ENCODE measurements around the gene BMPR1A.
A peak's percentile ranks its signal among the peaks of the same experiment; 100 is the strongest.

Gene BMPR1A

DNA sequence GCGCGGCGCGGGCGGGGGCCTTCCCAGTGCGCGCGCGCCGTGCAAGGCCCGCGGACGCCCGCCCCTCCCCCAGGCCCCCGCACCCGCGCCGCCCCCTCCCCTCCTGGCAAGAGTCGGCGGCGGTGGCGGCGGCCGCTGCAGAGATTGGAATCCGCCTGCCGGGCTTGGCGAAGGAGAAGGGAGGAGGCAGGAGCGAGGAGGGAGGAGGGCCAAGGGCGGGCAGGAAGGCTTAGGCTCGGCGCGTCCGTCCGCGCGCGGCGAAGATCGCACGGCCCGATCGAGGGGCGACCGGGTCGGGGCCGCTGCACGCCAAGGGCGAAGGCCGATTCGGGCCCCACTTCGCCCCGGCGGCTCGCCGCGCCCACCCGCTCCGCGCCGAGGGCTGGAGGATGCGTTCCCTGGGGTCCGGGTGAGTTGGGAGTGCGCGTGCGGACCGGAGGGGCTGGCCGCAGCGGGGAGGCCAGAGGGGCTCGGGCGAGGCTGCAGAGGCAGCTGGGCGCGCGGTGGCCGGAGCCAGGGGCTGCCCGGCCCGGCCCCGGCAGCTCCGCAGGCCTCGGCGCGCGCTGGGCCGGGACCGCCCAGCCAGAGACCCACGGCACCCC, at the start of gene BMPR1A:
Gene BMPR1A, plus strand, starts transcription at position 109 of the 602 bp plus-strand sequence. CDS start 119,400 bp downstream, outside the sequence.
- no peak for DNase-seq

- no peak for DNase-seq
Measured at GRCh38 chr10:86706977-86707376, 49.4 kb upstream of the BMPR1A start.

DNA sequence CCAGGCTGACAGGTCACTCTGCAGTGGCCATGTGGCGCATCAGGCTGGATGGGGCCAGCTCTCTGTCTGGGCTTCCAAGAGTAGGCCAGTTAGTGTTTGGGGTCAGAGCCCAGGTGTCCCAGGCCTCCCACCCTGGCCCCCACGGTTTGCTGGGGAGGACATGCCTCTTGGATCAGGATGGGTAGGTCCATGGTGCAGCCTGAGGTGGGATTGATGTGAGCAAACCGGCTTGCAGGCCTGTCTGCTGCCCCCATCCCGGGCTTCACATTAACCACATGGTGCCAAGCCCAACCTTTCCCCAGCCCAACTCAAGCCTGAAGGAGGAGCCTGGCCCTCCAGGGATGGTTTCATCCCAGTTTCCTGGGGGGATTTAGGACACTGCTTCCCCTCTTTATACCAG, 48.9 kb upstream of the BMPR1A start:
- DNase-seq: no peak

GRCh38 chr10:86708068-86708782, 48.2 kb upstream of the BMPR1A start:
- no peak for DNase-seq

DNA sequence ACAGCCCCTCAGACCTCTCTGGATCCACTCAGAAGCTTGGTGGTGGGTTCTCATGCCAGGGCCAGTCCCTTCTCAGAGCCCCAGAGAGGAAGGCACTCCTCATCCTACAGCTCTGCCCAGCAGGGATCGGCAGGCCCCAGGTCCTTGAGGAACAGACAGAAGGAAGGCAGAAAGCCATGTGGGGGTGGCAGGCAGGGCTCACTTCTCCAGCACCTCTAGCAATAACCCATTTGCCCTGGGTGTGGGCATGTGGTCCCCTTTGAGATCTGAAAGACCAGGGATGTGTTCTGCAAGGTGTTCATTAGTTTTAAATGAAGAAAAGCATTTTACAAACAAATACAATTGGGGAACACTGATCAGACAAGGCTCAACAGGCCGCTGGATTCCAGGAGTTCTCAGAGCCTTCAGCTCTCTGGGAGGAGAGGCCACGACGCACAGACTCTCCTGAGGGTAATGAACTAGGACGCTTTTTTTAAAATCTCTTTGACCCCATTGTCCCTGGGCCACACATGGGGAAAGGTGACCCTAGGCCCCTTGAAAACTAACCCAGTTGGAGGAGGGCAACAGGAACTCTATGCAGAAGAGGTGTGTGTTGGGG, 47.5 kb upstream of the BMPR1A start:
- DNase-seq: no peak

- DNase-seq: no peak
Measured at GRCh38 chr10:86709396-86710185, 46.8 kb upstream of the BMPR1A start.

DNA sequence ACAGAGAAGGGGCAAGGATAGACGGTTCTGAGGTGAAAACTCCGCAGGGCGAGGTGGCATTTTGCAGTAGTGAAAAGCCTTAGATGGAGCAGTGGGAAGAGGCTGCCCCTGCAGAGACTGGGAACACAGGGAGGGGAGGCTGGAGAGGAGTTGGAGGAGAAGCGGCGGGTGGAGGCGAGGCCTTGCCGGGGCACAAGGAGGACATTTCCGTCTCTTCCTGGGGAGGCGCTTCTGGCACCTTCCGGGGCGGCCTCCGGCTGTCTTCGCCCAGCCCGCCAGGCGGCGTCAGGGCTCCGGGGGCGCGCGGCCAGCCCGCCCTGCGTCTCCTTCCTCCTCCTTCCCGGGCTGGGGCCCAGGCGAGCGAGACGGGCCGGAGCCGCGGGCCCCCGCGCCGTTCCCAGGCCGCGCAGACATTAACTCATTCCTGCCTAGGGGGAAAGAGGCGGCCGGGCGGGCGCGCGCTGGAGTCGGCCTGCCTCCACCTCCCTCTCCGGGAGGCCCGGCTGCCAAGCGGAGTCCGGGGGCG, 45.4 kb upstream of the BMPR1A start:
- peak; percentile 54 for DNase-seq

DNA sequence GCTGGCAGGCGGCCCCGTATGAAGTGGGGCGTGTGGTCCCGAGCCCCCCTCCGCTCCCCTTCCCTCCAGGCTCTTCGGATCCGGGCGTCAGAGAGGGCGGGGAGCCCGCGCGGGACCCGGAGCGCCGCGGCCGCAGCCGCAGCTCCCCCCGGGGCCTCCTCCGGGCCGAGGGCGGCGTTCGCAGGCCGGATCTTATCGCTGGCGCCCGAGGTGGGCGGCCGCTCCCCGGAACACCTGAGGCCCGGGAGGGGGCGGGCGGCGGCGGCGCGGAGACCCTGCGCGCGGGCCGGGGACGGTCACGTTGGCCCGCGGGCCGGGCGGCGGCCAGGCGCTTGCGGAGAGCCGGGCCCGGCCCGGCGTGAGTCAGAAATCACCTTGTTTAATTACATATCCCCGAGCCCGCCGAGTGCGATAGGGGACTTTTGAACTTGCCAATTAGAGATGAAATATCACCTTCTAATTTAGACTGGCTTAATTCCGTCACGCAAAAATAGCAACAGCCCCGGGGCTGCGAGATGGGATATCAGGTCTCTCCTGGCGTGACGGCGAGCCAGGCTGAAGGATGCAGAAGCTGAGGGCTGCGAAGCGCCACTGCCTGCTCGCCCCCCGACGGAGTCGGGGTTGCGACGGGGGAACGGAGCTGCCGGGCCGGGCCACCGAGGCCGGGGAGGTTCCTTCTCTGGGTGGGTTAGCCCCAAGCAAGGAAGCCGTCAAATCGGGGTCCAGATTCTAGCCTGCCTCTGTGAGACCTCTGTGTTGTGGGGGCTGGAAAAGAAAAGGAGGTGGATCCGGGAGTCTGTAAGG, 44.7 kb upstream of the BMPR1A start:
- DNase-seq: peak; percentile 17

DNA sequence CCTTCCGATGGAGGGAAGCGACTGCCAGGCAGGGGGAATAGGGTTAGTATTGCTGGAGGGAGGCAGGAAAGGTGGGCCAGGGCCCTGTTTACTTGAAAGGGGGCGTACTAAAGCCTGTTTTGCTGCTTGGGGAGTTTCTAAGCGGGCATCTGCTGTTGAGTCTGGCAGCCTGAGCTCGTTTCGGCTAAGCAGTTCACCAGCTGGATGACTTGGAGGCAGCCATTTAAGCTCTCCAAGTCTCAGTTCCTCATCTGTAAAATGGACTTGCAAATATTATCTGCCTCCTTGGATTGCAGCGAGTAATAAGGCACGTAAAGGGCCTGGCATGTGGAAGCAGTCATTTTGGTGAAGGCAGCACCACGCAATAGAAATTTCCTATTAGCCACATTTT, 44.1 kb upstream of the BMPR1A start:
- DNase-seq: no peak

DNA sequence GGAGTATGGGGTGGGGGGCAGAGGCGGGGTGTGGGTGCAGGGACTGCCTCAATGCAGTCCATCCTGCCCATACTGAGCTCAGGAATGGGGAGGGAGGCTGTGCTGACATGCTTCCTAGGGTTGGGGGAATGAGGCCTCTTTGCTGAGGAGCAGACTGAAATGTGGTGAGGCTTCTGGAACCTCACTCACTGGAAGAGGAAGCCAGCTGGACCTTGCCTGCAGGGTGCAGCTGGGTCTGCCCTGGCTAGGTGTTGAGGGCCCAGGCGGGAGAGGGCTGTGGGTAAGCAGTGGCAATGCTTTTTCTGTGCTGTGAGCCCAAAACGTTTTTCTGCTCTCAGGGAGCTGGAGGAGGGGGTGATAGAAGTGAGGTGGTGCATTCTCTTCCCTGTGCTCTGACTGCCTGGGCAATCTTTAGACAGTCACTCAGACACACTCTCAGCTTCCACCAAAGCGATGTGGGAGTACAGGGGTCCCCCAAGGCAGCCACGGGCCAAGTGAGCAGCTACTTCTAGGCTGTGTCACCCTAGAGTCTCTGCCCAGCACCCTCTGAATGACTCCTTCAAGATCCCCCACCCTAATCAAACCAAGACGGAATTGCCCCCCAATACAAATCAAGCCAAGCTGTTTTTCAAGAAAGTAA, 41.1 kb upstream of the BMPR1A start:
- no peak for DNase-seq

GRCh38 chr10:86715836-86716235, 40.6 kb upstream of the BMPR1A start:
- no peak for DNase-seq

GRCh38 chr10:86716466-86716865, 40.0 kb upstream of the BMPR1A start:
- no peak for DNase-seq

DNA sequence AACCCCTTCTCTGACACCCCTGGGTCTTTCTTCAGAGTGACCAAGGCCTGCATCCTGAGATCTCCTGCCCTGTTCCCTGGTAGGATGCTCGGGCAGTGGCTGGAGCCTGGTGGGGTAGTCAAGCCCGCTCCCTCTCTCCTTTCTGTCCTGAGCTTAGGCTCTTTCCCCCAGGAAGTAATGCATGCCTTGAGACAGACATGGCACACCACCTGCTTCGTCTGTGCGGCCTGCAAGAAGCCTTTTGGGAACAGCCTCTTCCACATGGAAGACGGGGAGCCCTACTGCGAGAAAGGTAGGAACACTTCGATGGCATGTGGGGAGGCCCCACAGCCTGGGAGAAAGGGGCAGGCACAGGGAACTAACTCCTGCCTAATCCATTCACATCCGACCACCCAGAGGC, 37.9 kb upstream of the BMPR1A start:
- no peak for DNase-seq

GRCh38 chr10:86721232-86721631, 35.2 kb upstream of the BMPR1A start:
- no peak for DNase-seq

DNA sequence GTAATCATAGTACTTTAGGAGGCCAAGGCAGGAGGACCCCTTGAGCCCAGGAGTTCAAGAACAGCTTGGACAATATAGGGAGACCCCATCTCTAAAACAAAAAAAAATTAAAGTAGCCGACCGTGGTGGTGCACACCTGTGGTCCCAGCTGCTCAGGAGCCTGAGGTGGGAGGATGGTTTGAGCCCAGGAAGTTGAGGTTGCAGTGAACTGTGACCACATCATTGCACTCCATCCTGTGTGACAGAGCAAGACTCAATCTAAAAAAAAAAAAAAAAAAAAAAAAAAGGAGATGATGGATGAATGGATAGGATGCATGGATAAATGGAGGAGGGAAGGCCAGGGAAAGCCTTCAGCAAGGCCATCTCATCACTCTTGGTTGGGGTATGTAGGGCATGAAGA, 33.4 kb upstream of the BMPR1A start:
- no peak for DNase-seq

GRCh38 chr10:86724445-86724844, 32.0 kb upstream of the BMPR1A start:
- no peak for DNase-seq

DNA sequence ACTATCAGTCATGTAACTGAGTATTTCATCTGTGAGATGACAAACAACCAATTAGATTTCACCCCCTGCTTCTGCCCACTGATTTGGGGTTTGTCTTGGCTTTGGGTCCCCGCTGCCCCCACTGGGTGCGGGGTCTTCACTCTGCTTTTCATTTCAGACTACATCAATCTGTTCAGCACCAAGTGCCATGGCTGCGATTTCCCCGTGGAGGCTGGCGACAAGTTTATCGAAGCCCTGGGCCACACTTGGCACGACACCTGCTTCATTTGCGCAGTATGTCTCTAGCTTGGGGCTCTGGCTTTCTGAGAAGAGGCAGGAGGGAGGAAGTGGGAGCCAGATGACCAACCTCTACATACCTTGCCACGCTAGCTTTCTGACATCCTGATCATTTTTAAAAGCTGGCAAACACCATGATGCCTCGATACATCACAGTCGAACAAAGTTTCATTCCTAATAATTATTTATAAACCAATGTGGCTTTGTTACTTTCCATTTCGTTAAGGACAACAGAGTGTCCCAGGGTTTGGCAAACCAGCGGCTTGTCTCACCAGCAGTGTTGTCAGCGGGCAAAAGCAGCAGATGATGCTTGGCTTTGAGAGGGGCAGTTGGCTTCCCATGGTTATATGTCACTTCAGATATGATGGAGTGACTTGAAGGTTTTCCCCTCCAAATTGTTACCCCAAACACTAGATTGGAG, 30.3 kb upstream of the BMPR1A start:
- no peak for DNase-seq

DNA sequence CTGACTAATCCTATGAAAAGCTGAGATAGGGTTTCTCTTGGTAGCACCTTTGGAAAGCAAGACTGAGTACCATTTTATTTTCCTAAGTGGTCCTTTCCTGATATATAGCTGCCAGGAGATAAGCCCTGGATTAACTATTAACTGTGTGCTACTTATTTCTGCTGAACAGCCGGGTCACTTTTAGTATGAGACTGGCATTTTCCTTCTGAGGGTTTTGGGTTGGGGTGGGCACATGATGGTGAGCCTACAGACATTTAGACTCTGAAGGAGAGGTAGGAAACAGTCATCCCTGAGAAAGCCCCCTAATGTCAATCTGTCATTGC, 29.8 kb upstream of the BMPR1A start:
- DNase-seq: no peak

GRCh38 chr10:86727470-86727869, 28.9 kb upstream of the BMPR1A start:
- no peak for DNase-seq

GRCh38 chr10:86728056-86728455, 28.4 kb upstream of the BMPR1A start:
- DNase-seq: no peak

- no peak for DNase-seq
Measured at GRCh38 chr10:86729677-86730076, 26.7 kb upstream of the BMPR1A start.

GRCh38 chr10:86730227-86730626, 26.2 kb upstream of the BMPR1A start:
- peak; percentile 27 for DNase-seq

Measured in COR-L47 (cell line).